GM12801 (cell line): ENCODE data around the gene SRRM2.

Source experiments
- CTCF ChIP-seq: IDR thresholded peaks from one replicate; pipeline ENCODE4 v1.5.1; 2011; ENCODE audit warnings: control low read depth; ENCODE audit not compliant: insufficient read length; ENCODE audit errors: extremely low read depth

The SRRM2 gene

GRCh38 chr16:2710711-2711231 lies 41.7 kb upstream of the SRRM2 start:
- TF ChIP-seq CTCF, result no peak

DNA sequence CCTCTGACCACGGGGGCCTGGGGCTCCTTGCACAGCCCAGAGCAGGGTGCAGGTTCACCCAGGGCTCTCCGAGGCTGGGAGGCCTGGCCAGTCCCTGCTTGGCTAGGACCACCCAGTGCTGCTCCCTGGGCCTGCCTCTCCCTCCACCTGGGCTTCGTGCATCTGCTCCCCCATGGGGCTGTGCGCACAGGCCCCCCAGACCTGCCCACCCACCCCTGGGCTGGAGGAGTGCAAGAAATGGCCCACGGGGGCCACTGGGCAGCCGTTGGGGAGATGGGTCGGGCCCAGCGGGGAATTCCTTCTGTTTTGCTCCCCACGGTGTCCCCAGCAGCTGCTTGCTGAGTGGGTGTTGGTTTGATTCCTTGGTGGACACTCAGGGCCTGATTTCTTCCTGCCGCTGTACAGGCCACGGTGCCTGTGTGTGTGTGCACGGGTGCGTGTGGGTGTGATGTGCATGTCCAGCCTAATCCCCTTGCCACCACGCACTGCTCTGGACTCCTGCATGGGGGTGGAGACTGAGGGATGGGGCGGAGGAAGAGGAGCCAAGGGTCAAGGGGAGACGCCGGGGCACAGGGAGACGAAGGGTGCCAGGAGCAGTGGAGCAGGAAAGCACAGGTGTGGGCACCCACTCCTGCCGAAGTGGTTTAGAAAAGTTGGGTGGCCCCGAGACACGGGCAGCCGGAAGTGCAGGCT lies 40.9 kb upstream of the SRRM2 start:
- no peak for TF ChIP-seq CTCF

GRCh38 chr16:2712063-2712441 lies 40.4 kb upstream of the SRRM2 start:
- TF ChIP-seq CTCF, result no peak

DNA sequence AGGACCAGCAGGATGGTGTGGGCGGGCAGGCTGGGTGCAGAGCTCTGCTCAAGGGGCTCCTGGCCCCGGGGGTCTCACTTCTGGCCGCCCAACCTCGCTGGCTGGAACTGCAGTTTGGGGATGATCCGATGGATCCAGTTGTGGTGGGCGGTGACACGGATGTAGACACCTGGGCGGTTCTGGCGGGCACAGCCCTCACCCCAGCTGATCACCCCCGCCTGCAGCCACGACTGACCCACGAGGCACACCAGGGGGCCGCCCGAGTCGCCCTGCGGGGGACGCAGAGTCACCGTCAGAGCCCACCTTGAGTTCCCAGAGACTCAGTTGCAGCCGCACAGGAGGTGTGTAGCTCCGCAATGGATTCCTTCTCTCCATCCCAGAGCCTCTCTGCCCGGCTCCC lies 39.9 kb upstream of the SRRM2 start:
- TF ChIP-seq CTCF, result no peak

DNA sequence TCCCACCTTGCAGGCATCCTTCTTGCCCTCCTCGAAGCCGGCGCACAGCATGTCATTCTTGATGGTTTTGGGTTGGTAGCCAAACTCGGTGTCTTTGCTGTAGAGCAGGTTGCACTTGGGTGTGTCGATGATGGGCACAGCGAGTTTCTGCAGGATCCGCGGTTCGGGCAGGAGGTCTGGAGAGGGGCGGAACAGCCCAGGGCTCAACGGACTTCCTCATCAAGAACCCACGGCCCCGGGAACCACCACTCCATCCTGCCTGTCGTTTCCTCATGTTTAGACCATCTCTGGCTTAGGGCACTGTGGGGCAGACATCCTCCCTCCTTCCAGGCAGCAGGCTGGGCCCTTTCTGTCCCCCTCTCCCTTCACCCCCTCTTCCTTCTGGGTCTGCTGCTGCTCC lies 38.9 kb upstream of the SRRM2 start:
- TF ChIP-seq CTCF, result no peak

- TF ChIP-seq CTCF, result no peak
Observed at GRCh38 chr16:2713985-2714774, 38.3 kb upstream of the SRRM2 start.

DNA sequence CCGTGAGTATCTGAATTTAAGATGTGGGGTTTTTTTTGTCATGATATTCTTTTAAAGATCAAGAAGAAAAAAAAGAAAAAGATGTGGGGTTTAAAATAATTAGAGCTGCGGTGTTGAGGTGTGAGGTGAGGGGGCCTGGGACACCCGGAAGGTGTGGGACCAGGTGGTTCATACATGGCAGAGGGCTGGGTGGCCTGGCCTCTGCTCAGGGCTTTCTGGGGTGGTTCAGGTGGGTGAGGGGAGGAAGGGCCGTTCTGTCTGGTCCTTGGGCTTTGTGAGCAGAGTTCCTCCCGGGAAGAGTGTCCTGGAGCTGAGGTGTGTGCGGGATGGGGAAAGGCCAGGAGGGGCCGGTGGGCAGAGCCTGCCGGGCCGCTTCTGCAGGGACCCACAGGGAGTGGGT lies 37.4 kb upstream of the SRRM2 start:
- TF ChIP-seq CTCF, result no peak
